HG02610 (cell line): ENCODE data around the gene MAP3K12.
"Not testable (repeated sequence)": the region's sequence is repeated elsewhere in the genome, so short reads cannot be mapped to it uniquely, and the experiment has no call there.

Source experiments
- ATAC-seq: cut with Tn5 transposase; IDR thresholded peaks from one replicate; pipeline ENCODE4 v1.9.1; 2021; ENCODE audit warnings: mild to moderate bottlenecking, moderate library complexity; ENCODE audit not compliant: unreplicated experiment

The MAP3K12 gene

DNA sequence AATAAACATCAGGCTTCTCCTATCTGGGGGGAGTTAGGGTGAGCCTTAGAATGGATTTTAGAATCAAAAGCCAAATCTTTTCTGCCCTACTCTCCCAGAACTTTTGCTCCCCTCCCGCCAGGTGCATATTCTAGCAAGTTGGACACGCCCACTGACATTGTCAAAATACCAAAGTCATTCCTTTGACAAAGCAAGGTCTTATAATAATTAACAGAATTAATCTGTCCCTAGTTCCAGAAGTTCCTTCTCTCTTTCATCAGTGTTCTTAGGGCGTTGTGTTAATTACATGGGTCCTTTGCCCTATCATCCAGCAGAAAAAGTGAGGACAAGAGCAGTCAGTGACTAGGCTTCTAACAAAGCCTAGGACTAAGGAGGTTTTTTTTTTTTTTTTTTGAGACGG lies 55.3 kb downstream of the MAP3K12 start:
- no peak for ATAC-seq

DNA sequence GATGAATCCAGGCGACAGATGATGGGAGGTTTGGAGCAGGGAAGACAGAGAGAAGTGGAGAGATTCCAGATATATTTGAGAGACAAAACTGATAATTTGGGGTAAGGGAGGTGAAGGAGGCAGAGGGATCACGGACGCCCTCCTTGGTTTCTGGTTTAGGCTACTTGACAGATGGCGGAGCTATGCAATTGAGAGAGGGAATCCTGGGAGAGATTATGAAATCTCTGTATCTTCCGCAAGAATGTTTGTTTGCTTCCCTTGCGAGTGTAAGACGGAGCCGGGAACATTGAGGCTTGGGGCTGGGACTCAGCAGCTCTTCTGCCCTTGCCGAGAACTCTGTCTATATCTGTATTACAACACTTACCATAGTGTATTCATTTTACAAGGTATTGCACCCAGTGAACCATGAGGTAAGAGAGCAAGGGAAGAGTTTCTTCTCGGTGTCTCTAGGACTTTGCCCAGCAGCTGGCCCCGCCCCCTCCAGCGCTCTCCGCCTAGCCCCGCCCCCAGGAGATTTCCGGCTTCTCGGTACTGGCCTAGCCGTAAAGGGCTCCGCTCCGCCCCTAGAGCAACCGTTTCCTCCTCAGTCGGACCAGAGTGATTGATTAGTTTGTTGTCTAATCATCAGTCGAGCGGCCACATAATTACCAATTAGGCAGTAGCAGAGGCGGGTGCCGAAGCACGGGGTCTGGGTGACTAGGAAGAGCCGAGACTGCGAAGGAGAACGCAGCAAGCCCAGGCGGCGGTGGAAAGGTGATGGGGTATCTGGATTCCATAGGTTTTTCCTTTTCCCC lies 58.0 kb downstream of the MAP3K12 start, which contains the start of gene PRR13:
Gene PRR13, plus strand, starts transcription at position 695 of the 794 bp plus-strand sequence. CDS start 981 bp downstream, outside the sequence.
- ATAC-seq, result peak; percentile 96

DNA sequence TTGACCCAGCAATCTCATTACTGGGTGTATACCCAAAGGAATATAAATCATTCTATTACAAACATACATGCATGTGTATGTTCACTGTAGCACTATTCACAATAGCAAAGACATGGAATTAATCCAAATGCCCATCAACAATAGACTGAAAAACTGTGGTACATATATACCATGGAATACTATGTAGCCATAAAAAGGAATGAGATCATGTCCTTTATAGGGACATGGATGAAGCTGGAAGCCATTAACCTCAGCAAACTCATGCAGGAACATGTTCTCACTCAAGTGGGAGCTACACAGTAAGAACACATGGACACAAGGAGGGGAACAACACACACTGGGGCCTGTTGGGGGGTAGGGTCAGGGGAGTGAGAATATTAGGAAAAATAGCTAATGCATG lies 59.7 kb downstream of the MAP3K12 start:
- not testable (repeated sequence) for ATAC-seq

DNA sequence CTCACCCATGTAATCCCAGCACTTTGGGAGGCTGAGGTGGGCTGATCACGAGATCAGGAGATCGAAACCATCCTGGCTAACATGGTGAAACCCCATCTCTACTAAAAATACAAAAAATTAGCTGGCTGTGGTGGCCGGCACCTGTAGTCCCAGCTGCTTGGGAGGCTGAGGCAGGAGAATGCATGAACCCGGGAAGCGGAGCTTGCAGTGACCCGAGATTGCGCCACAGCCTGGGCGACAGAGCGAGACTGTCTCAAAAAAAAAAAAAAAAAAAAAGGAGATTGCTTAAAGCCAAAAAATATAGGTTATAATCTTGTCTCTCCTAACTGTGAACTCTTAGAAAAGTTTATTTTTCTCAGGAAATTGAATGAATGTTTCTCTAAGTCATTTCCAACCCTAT lies 63.9 kb downstream of the MAP3K12 start:
- ATAC-seq, result not testable (repeated sequence)

DNA sequence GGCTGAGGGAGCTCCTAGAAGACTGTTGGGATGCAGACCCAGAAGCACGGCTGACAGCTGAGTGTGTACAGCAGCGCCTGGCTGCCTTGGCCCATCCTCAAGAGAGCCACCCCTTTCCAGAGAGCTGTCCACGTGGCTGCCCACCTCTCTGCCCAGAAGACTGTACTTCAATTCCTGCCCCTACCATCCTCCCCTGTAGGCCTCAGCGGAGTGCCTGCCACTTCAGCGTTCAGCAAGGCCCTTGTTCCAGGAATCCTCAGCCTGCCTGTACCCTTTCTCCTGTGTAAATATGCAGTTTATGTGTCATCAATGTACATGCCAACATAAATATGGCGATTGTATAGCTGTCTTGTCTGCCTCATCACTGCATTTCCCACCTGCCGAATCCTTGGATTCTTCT lies 68.1 kb downstream of the MAP3K12 start:
- no peak for ATAC-seq

DNA sequence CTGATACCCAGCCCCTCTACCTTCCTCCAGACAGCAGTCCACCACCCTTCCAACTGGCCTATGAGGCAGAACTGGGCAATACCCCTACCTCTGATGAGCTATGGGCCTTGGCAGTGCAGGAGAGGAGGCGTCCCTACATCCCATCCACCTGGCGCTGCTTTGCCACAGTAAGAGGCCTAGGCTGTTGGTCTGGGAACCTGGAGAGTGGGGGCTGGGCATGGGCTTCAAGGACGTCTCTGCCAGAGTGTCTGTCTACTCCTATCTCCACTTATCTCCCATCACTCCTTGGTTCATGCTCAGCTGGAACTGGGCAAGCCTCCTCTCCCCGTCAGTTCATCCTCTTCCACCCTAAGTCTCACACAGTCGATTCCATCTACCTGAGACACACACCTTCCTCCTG lies 69.1 kb downstream of the MAP3K12 start:
- ATAC-seq, result no peak
